PC-9 (cell line): ENCODE results near the gene SECTM1. TPM values are rescaled to one million over a fixed set of nuclear protein-coding genes. Genes with fewer than 3 reads are reported as not detected.

Source experiments
- BruUV-seq: library from RNA; stranded (reverse); fragments of 400-500 nt; replicated peaks from 2 replicates; lab custom pipeline; 2021; lab: Mats Ljungman, UMichigan
- CTCF ChIA-PET: fragments of 300-600 bp; sonication (Branson Sonifier 250); formaldehyde crosslinking; loops from one replicate; lab custom pipeline; 2022; ENCODE audit warnings: antibody characterized with exemption; lab: Charles Lee
- POLR2A ChIA-PET: fragments of 300-600 bp; sonication (Branson Sonifier 250); formaldehyde crosslinking; loops from one replicate; lab custom pipeline; 2022; ENCODE audit warnings: antibody characterized with exemption; ENCODE audit not compliant: unreplicated experiment; lab: Charles Lee
- DNase-seq, 2 experiments: peaks; one replicate each; pipeline versions ENCODE4 v3.0.0 to v3.0.0-alpha.2; 2015 to 2022; ENCODE audit warnings: mixed read lengths in 1 of 2
- H2AFZ ChIP-seq: fragments of 200-600 bp; sonication (generic); 2 replicates; pipeline ENCODE4 v1.8.1; 2017; ENCODE audit warnings: antibody characterized with exemption
- H3F3A ChIP-seq: fragments of 200-600 bp; sonication (generic); 2 replicates; pipeline ENCODE4 v1.8.1; 2017; ENCODE audit warnings: antibody characterized with exemption, mild to moderate bottlenecking, low read depth; ENCODE audit not compliant: insufficient read depth
- H3K27ac ChIP-seq: fragments of 200-600 bp; sonication (generic); 2 replicates; pipeline ENCODE4 v1.6.1; 2016; ENCODE audit warnings: mixed run types
- H3K27me3 ChIP-seq: fragments of 200-600 bp; sonication (generic); 2 replicates; pipeline ENCODE4 v1.6.1; 2016; ENCODE audit warnings: low read depth, mixed run types; ENCODE audit not compliant: insufficient read depth
- H3K36me3 ChIP-seq: fragments of 200-600 bp; sonication (generic); 2 replicates; pipeline ENCODE4 v1.6.1; 2016; ENCODE audit warnings: low read depth, mixed run types
- H3K4me1 ChIP-seq: fragments of 200-600 bp; sonication (generic); replicated peaks from 2 replicates; pipeline ENCODE4 v1.6.1; 2016; ENCODE audit warnings: mixed run types; ENCODE audit not compliant: insufficient read depth
- H3K4me2 ChIP-seq: fragments of 200-600 bp; sonication (generic); 2 replicates; pipeline ENCODE4 v1.6.1; 2017; ENCODE audit warnings: mixed run types
- H3K4me3 ChIP-seq: fragments of 200-600 bp; sonication (generic); 2 replicates; pipeline ENCODE4 v1.6.1; 2016; ENCODE audit warnings: mixed run types
- H3K79me2 ChIP-seq: fragments of 200-600 bp; sonication (generic); 2 replicates; pipeline ENCODE4 v1.6.1; 2017; ENCODE audit warnings: low read depth, mixed run types
- H3K9me2 ChIP-seq: fragments of 200-600 bp; sonication (generic); 2 replicates; pipeline ENCODE4 v1.8.1; 2017; ENCODE audit warnings: mild to moderate bottlenecking; ENCODE audit not compliant: insufficient read depth
- H3K9me3 ChIP-seq: fragments of 200-600 bp; sonication (generic); 2 replicates; pipeline ENCODE4 v1.8.1; 2016; ENCODE audit warnings: low read depth; ENCODE audit not compliant: insufficient read depth
- H4K20me1 ChIP-seq: fragments of 200-600 bp; sonication (generic); 2 replicates; pipeline ENCODE4 v1.8.1; 2017; ENCODE audit not compliant: insufficient read depth
- EZH2 ChIP-seq: fragments of 200-600 bp; sonication (generic); IDR thresholded peaks from 2 replicates; pipeline ENCODE4 v1.8.0; 2017; ENCODE audit warnings: antibody characterized with exemption, low read depth
- intact Hi-C: fragments of 100-400 bp; cut with micrococcal nuclease; formaldehyde crosslinking; loops from one replicate; pipeline ENCODE4 v1.10.0; 2022; ENCODE audit not compliant: unreplicated experiment
- total RNA-seq: library from RNA; stranded (reverse); gene quantifications from 2 replicates; pipeline ENCODE4 v1.2.3, GENCODE V29; 2021
- TF ChIP-seq, protein P1 (sequence below): fragments of 200-600 bp; sonication (generic); conservative IDR thresholded peaks from 2 replicates; pipeline ENCODE4 v1.6.1; 2017; ENCODE audit warnings: mixed run types, antibody characterized with exemption, mild to moderate bottlenecking, moderate library complexity

SECTM1 gene
- total RNA-seq, 1 experiment from 2014 or later = 3.6 TPM

DNA sequence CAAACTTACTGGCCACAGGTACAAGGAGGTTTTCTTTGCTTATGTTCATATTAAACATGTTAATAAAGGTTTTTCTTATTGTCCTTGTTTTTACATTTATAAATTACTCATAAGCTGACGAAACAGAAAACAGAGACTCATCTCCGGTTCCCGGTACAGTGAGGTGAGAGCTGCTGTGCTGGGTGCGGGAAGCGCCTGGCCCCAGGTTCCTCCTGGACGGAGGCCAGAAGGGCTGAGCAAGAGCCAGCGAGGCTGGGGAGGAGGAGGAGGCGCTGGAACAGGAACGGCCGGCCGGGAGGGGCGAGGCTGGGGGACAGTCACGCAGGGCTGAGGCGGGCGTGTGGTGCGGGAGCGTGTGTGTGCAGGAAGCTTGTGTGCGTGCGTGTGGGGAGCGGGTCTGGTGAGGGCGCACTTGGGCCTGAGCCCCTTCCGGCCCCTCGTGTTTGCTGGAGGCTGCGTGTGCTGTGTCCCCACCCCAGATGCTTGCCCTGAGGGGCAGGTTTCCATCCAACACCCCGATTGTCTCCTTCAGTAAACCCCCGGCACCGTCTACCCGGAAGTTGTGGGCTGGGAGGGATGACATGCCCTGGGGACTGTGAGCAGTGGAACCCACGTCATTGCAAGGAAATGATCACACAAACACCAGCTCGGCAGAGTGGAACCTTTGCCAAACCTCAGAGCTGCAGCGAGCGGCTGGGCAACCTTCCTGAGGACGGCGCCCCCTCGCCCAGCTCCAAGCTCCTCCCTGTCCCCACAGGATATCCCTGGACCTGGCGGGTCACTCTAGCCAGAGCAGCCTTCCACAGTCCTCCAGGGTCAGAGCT, 35.6 kb downstream of the SECTM1 start:
- peak; percentile 73 to 87 for DNase-seq
- CTCF ChIA-PET = interaction anchor here (0.6 to 1.2 kb wide), 2 partner anchors 30 to 100 kb away, joined by 3 to 4 read pairs; no protein-coding TSS in a partner anchor

DNA sequence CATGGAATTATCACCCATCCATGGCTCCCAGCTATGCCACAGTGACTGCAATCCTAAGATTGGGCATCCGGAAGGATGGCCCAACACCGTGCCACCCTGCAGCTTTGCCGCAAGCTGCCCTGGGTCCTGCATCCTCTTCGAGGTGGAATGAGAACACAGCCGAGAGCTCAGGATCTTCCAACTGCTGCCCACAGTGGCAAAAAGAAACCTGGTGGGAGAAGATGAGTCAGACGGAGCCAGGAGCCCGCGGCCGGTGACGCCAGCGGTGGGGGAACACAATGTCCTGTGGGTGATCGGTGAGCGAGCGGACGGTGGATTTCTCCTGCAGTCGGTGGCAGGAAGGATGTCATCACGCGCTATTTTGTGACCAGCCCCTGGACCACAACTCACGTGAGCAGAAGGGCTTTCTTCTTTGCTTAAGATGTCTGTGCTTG, 36.3 kb downstream of the SECTM1 start:
- POLR2A ChIA-PET = interaction anchor here (0.6 to 1.1 kb wide), 4 partner anchors 15 to 608 kb away, joined by 3 to 8 read pairs (median 4); no protein-coding TSS in a partner anchor
- CTCF ChIA-PET = interaction anchor here (0.6 kb wide), 1 partner anchor 232 kb away, joined by 5 read pairs; no protein-coding TSS in a partner anchor
- Histone ChIP-seq H2AFZ (peak overlapping the region; percentile 71; the same call in 1 of the 2 replicates), H3K27me3 (no peaks in the 10 kb centered on the region), H4K20me1 (no peaks in the 10 kb centered on the region), H3K9me2 (no peaks in the 10 kb centered on the region), H3K27ac (peak overlapping the region; percentile 83), H3K79me2 (peaks cover under 1% of the 10 kb centered on the region; the same call in 1 of the 2 replicates), H3K4me1 (peaks cover 22% of the 10 kb centered on the region), H3K9me3 (no peaks in the 10 kb centered on the region), H3K4me2 (peak overlapping the region; percentile 76), H3K36me3 (no peaks in the 10 kb centered on the region), H3K4me3 (peak overlapping the region; percentile 43), H3F3A (peaks cover 33% of the 10 kb centered on the region)
- peak; percentile 56 to 60 for DNase-seq
- BruUV-seq = no TSS peak
- TF ChIP-seq EZH2 = no peak
- TF ChIP-seq, protein P1, sequence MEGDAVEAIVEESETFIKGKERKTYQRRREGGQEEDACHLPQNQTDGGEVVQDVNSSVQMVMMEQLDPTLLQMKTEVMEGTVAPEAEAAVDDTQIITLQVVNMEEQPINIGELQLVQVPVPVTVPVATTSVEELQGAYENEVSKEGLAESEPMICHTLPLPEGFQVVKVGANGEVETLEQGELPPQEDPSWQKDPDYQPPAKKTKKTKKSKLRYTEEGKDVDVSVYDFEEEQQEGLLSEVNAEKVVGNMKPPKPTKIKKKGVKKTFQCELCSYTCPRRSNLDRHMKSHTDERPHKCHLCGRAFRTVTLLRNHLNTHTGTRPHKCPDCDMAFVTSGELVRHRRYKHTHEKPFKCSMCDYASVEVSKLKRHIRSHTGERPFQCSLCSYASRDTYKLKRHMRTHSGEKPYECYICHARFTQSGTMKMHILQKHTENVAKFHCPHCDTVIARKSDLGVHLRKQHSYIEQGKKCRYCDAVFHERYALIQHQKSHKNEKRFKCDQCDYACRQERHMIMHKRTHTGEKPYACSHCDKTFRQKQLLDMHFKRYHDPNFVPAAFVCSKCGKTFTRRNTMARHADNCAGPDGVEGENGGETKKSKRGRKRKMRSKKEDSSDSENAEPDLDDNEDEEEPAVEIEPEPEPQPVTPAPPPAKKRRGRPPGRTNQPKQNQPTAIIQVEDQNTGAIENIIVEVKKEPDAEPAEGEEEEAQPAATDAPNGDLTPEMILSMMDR = no peak
- intact Hi-C loops = loop anchor here (2.0 kb wide), 2 partner anchors 20 to 30 kb away; no protein-coding TSS in a partner anchor

More for the DNA sequence above, 35.6 kb downstream of the SECTM1 start:
- H3K27ac ChIP-seq = peak overlapping the region; percentile 83
- peaks cover 33% of the 10 kb centered on the region for H3F3A ChIP-seq
- no peaks in the 10 kb centered on the region for H3K79me2 ChIP-seq
- peak overlapping the region; percentile 43 for H3K4me3 ChIP-seq
- H3K4me1 ChIP-seq = peaks cover 22% of the 10 kb centered on the region
- H3K36me3 ChIP-seq = no peaks in the 10 kb centered on the region
- TF ChIP-seq, protein P1 = no peak
- TF ChIP-seq EZH2 = no peak
- intact Hi-C loops = loop anchor here (2.0 kb wide), 2 partner anchors 21 to 31 kb away; no protein-coding TSS in a partner anchor
- H2AFZ ChIP-seq = peak overlapping the region; percentile 71; the same call in 1 of the 2 replicates
- no peaks in the 10 kb centered on the region for H3K9me3 ChIP-seq
- POLR2A ChIA-PET = interaction anchor here (0.6 to 1.1 kb wide), 5 partner anchors 9 to 607 kb away, joined by 3 to 8 read pairs (median 3); no protein-coding TSS in a partner anchor
- H3K4me2 ChIP-seq = peak overlapping the region; percentile 76
- no TSS peak for BruUV-seq
- no peaks in the 10 kb centered on the region for H3K9me2 ChIP-seq
- no peaks in the 10 kb centered on the region for H3K27me3 ChIP-seq
- no peaks in the 10 kb centered on the region for H4K20me1 ChIP-seq
